Measurements from ENCODE around the gene REG4. TPM values are rescaled to one million over a fixed set of nuclear protein-coding genes. Genes with fewer than 3 reads are reported as not detected.

The REG4 gene
- total and polyA plus RNA-seq, 10 of the 15 experiments (the other 5 are each of a cell fraction or from before 2014, with no cell fraction given), result not detected

DNA sequence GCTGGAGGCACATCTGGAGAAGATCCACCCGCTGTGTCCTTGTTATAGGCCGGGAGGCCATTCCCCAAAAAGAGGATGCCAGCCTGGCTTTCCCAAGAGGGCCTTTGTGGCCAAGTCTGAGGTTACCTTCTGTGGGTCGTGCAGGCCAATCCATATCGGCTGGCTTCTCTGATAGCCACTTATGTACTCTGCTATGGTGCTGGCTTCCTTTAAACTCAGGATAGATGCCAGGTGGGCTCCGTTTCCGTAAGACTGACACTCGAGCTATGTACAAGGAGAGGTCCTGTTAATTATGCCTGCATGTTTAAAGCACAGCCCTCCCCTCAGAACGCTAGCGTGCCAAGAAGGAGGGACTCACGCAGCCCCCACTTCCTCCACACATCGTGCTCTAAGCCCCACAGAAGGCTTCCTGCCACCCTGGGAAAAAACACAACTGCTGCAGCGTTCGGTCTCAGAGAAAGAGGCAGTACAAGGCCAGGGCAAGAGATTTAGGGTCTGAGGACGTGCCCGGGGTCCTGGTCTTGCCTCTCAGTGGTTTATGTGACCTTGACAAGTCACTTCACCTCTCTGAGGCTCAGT is 11.6 kb downstream of the REG4 start:
- no peak overlapping the region for H3K27ac ChIP-seq (ENCODE audit: control insufficient read depth, insufficient read depth)
- peaks cover 0 to 3% of the 10 kb centered on the region in 2 experiments; a peak in 2 of 4 replicates for H3K27me3 ChIP-seq (replicated peaks in 1 of 2; ENCODE audit: control insufficient read depth in 2 of 2, insufficient read depth in 2 of 2, low read length in 1 of 2)
- H3K4me3 ChIP-seq, result no peak overlapping the region
- H2AFZ ChIP-seq (ENCODE audit: control insufficient read depth, low read depth, low read length), result no peak overlapping the region
- FAIRE-seq, result no peak
- H3K4me2 ChIP-seq (ENCODE audit: control insufficient read depth, insufficient read depth), result no peak overlapping the region
- H3K79me2 ChIP-seq (ENCODE audit: control insufficient read depth, insufficient read depth, low read length), result no peaks in the 10 kb centered on the region
- no peaks in the 10 kb centered on the region for H3K4me1 ChIP-seq (ENCODE audit: control insufficient read depth, insufficient read depth, low read length)
- CTCF ChIA-PET, result no interaction called here
- no TSS peak for BruUV-seq (replicated peaks)
- RAD21 ChIA-PET (ENCODE audit: unreplicated experiment), result no interaction called here
- ATAC-seq, result no peak
- no peak for DNase-seq (ENCODE audit: low read depth, low spot score)
- no peak overlapping the region for H3K9ac ChIP-seq (ENCODE audit: control insufficient read depth, insufficient read depth, low read length)
- 0 out of 2 replicates have a peak, but pooled peaks cover 3% of the 10 kb centered on the region for H4K20me1 ChIP-seq (ENCODE audit: control insufficient read depth, insufficient read depth)
- intact Hi-C loops (cut with micrococcal nuclease; ENCODE audit: unreplicated experiment) (no loop called here), in situ Hi-C loops (cut with MboI) (no loop called here)
- POLR2A ChIA-PET, result no interaction called here
- WGBS (ENCODE audit: insufficient coverage, insufficient replicate concordance, low lambda C conversion rate, missing lambda C conversion rate), result 55% methylated on average over 15 of the region's 15 CpGs
- H3K36me3 ChIP-seq (ENCODE audit: control insufficient read depth in 2 of 2, insufficient read depth in 2 of 2, low read length in 1 of 2), result no peaks in the 10 kb centered on the region
- no peaks in the 10 kb centered on the region for H3K9me3 ChIP-seq (replicated peaks; ENCODE audit: control insufficient read depth, insufficient read depth, low read length)
- SMC1A ChIA-PET (ENCODE audit: uncharacterized antibody, unreplicated experiment), result no interaction called here
- TF ChIP-seq BACH1 (IDR thresholded peaks at IDR 0.05; ENCODE audit: borderline replicate concordance) (no peak), ETV6 (conservative IDR thresholded peaks at IDR 0.05 in 1 of 2, IDR thresholded peaks at IDR 0.05 in 1 of 2; ENCODE audit: borderline replicate concordance in 1 of 2, low read depth in 1 of 2) (no peak), FOXM1 (IDR thresholded peaks at IDR 0.05; ENCODE audit: low read depth, low read length) (no peak), STAT3 (IDR thresholded peaks at IDR 0.05; ENCODE audit: low read depth, low read length) (no peak), PRDM15 (CRISPR knock-in tag; IDR thresholded peaks at IDR 0.05) (no peak), RCOR1 (conservative IDR thresholded peaks at IDR 0.05; ENCODE audit: low read depth, low read length) (no peak), CEBPZ (IDR thresholded peaks at IDR 0.05; ENCODE audit: low read depth, low read length) (no peak), TBL1XR1 (IDR thresholded peaks at IDR 0.05; ENCODE audit: low read depth, low read length) (no peak), BHLHE40 (IDR thresholded peaks at IDR 0.05; ENCODE audit: borderline replicate concordance in 1 of 2, low read depth in 2 of 2, low read length in 1 of 2) (no peak), NFYB (IDR thresholded peaks at IDR 0.05; ENCODE audit: insufficient read depth, low read depth, low read length) (no peak), IRF3 (IDR thresholded peaks at IDR 0.05) (no peak)
- TF ChIP-seq, protein P1, sequence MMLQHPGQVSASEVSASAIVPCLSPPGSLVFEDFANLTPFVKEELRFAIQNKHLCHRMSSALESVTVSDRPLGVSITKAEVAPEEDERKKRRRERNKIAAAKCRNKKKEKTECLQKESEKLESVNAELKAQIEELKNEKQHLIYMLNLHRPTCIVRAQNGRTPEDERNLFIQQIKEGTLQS (IDR thresholded peaks at IDR 0.05; ENCODE audit: borderline replicate concordance, extremely low read depth, low read depth, low read length), result no peak
- TF ChIP-seq, protein P2, sequence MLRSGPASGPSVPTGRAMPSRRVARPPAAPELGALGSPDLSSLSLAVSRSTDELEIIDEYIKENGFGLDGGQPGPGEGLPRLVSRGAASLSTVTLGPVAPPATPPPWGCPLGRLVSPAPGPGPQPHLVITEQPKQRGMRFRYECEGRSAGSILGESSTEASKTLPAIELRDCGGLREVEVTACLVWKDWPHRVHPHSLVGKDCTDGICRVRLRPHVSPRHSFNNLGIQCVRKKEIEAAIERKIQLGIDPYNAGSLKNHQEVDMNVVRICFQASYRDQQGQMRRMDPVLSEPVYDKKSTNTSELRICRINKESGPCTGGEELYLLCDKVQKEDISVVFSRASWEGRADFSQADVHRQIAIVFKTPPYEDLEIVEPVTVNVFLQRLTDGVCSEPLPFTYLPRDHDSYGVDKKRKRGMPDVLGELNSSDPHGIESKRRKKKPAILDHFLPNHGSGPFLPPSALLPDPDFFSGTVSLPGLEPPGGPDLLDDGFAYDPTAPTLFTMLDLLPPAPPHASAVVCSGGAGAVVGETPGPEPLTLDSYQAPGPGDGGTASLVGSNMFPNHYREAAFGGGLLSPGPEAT (IDR thresholded peaks at IDR 0.05; ENCODE audit: low read depth), result no peak

All from GM12878 (cell line).